IPS DF 4.7 (cell line): ENCODE data around the gene ELOA.

ENCODE experiments used
- DNase-seq: peaks from one replicate; pipeline ENCODE4 v3.0.0-alpha.2; 2013; ENCODE audit warnings: low spot score; ENCODE audit errors: extremely low read depth

ELOA gene, protein sequence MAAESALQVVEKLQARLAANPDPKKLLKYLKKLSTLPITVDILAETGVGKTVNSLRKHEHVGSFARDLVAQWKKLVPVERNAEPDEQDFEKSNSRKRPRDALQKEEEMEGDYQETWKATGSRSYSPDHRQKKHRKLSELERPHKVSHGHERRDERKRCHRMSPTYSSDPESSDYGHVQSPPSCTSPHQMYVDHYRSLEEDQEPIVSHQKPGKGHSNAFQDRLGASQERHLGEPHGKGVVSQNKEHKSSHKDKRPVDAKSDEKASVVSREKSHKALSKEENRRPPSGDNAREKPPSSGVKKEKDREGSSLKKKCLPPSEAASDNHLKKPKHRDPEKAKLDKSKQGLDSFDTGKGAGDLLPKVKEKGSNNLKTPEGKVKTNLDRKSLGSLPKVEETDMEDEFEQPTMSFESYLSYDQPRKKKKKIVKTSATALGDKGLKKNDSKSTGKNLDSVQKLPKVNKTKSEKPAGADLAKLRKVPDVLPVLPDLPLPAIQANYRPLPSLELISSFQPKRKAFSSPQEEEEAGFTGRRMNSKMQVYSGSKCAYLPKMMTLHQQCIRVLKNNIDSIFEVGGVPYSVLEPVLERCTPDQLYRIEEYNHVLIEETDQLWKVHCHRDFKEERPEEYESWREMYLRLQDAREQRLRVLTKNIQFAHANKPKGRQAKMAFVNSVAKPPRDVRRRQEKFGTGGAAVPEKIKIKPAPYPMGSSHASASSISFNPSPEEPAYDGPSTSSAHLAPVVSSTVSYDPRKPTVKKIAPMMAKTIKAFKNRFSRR

GRCh38 chr1:23743287-23744152, at the start of gene ELOA:
Gene ELOA (plus strand): TSS chr1:23743471. CDS start chr1:23743504, 33 bp downstream.
- DNase-seq = no peak

DNA sequence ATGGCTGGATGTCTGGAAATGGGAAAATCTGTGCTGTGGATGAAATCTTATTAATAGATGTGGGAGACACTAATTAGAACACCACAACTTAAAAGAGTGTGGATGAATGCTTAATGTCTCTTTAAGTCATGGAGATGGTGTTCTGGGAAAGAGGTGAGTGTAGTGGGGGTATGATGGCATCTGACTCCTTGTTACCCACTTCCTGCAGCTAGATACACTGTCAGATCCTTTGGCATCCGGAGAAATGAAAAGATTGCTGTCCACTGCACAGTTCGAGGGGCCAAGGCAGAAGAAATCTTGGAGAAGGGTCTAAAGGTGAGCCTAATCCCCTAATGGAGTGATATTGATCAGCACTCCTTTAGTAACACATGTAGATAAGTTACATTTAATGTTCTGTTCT, 49.7 kb upstream of the ELOA start:
- DNase-seq = no peak

- DNase-seq = no peak
Measured at GRCh38 chr1:23694371-23694770, 48.9 kb upstream of the ELOA start.

- DNase-seq = no peak
Measured at GRCh38 chr1:23695667-23696066, 47.6 kb upstream of the ELOA start.

GRCh38 chr1:23696335-23696989, 46.8 kb upstream of the ELOA start:
- no peak for DNase-seq

DNA sequence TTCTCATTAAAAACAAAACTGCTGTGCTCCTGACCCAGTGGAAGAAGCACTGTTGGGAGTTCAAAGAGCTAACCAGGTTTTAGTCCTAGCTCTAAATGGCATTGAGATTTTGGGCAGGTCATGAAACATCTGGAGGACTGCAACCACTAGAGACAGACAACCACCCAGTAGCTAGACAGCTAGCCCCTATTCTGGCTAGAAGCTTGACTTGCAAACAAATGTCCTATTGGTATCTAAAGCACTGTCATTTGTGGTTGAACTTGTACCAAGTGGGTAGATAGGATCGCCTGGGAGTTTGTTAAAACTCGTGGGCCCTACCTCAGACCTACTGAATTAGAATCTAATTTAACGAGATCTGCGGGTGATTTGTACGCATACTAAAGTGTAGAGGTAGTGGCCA, 44.8 kb upstream of the ELOA start:
- no peak for DNase-seq

- no peak for DNase-seq
Measured at GRCh38 chr1:23699280-23700179, 43.7 kb upstream of the ELOA start.

- DNase-seq = no peak
Measured at GRCh38 chr1:23701310-23701709, 42.0 kb upstream of the ELOA start.

DNA sequence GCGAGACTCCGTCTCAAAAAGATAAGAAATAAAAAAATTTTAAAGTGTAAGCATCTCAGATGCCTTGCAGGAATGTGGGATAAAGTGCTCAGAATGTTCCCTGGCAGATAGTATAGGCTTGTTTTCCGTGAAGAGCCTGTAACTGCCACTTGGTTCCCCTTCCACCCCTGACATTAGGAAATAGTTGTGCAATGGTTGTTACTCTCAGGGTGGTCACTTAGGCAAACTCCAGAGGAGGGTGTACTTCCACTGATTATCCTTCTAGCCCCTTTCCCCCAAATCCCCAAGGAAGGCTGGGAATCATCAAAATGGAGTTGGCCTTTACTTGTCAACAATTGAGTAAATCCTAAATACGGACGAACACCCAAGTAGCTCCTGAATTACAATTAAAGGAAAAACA, 41.3 kb upstream of the ELOA start:
- no peak for DNase-seq

- DNase-seq = no peak
Measured at GRCh38 chr1:23704834-23705495, 38.3 kb upstream of the ELOA start.

GRCh38 chr1:23709229-23709628, 34.0 kb upstream of the ELOA start:
- DNase-seq = no peak

- DNase-seq = peak; percentile 81
Measured at GRCh38 chr1:23718482-23718881, 24.8 kb upstream of the ELOA start.

DNA sequence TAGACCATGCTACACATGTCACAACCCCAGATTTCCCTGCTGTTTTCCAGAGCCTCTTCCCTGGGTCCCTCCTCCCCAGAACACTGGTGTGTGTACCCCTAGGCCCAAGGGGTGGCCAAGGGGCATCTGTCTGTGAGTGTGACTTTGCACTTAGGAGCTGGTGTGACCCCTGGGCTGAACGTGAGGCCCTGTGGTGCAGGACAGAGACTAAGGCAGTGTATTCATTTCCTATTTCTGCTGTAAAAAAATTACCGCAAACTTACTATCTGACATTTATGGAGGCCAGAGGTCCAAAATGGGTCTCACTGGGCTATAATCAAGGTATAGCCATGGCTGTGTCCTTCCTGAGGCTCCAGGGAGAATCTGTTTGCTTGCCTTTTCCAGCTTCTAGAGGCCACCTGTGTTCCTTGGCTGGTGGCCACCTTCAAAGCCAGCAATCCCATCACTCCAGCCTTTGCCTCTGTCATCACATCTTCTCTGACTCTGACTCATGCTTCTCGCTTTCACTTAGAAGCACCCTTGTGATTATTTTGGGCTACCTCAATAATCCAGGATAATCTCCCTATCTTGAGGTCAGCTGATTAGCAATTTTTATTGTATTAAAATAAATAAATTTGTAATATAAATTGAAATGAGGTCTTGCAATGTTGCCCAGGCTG, 24.0 kb upstream of the ELOA start:
- no peak for DNase-seq

DNA sequence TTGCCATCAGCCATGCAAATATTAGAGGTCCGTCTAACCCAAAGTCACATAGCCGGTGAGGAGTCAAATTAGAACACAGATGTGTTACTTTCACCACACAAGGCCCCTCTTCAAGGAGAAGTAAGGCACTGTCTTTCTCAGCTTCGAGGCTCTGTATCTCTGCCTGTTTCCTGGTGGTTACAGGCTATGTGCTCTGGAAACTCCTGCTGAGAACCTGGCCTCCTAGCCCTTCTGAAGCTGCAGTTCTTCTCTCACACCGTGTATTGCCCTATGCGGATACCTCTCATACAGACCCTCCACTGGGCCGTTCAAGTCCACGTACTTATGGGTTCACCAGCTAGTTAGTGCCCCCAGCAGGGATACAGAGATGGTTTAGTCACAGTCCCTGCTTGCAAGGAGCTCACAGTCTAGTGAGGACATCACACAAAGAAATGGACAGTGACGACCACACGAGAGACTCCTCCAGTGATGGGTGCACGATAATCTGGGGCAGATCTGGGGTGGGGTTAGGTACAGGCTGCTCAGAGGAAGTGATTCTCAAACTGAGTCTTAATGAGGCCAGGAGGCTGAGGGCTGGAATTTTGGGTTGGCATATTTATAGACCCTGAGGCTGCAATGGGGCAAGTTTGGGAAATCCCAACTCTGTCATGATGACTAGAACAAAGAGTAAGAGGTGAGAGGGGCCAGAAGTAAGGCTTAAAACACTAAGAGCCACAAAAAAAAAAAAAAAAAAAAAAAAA, 22.8 kb upstream of the ELOA start:
- DNase-seq = no peak

DNA sequence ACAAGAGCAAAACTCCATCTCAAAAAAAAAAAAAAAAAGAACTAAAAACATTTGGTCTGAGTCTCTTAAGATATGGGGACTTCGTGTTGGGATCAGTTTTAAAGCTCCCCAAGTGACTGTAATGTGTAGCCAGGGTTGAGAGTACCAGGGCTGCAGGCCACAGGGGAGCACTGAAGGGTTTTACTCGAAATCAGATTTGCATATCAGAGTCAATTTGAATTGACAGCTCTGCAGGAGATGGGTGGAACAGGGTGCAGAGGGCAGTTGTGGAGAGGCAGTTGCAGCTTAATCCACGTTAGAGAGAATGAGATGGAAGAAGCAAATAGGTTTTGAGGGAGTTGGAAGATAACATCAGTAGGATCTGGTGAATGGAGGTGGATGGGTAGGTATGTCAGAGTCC, 20.6 kb upstream of the ELOA start:
- no peak for DNase-seq

- DNase-seq = no peak
Measured at GRCh38 chr1:23726686-23727085, 16.6 kb upstream of the ELOA start.

DNA sequence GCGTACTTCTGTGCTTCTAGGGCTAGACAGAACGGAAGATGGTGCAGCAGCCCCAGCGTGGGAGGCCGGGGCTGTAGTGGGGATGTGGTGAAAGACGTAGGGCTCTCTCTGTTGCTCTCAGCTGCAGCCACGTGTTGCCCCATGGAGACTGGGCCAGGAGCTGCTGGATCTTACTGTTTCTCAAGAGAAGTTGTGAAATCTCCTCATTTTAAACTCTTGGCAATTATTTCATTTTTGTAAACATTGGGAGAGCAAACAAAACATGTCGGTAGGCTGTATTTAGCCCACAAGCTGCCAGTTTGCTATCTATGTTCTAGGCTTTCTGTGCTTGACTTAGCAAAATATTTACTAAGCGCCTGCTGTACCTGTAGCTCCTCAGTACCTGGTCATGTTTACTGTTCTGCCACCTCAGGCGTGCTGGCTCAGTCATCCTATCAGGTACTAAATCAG, 15.9 kb upstream of the ELOA start:
- no peak for DNase-seq
